GM12878 (cell line): ENCODE measurements around the gene GPRC5C. TPM values are rescaled to one million over a fixed set of nuclear protein-coding genes. Genes with fewer than 3 reads are reported as not detected.

Source experiments
- ATAC-seq: fragments of 200-7000 bp; cut with Tn5 transposase; 3 replicates; pipeline ENCODE4 v1.9.1; 2020; ENCODE audit warnings: mild to moderate bottlenecking, moderate library complexity
- BruUV-seq: library from RNA; stranded (reverse); fragments of 400-500 nt; replicated peaks from 2 replicates; lab custom pipeline; 2021; lab: Mats Ljungman, UMichigan
- CTCF ChIA-PET: fragments of 300-600 bp; sonication (Branson Sonifier 250); formaldehyde crosslinking; extraction: SDS; loops from one replicate; lab custom pipeline; 2021; ENCODE audit warnings: inconsistent platforms; lab: Yijun Ruan, JAX
- POLR2A ChIA-PET: fragments of 350-600 bp; formaldehyde crosslinking; extraction: SDS; loops from one replicate; lab custom pipeline; 2021; ENCODE audit warnings: inconsistent platforms; lab: Charles Lee
- RAD21 ChIA-PET: fragments of 300-600 bp; sonication (Branson Sonifier 250); formaldehyde crosslinking; loops from one replicate; lab custom pipeline; 2023; ENCODE audit warnings: antibody characterized with exemption; ENCODE audit not compliant: unreplicated experiment; lab: Charles Lee
- SMC1A ChIA-PET: fragments of 300-600 bp; sonication (Branson Sonifier 250); formaldehyde crosslinking; loops from one replicate; lab custom pipeline; 2023; ENCODE audit not compliant: unreplicated experiment, uncharacterized antibody; lab: Charles Lee
- DNase-seq: peaks from one replicate; pipeline ENCODE4 v3.0.0-alpha.2; 2011; ENCODE audit warnings: low read depth, low spot score
- FAIRE-seq: peaks from 3 replicates; lab custom pipeline; 2011; peaks lifted over from hg19 to GRCh38; lab: Jason Lieb, UNC
- H2AFZ ChIP-seq: 2 replicates; pipeline ENCODE4 v1.6.0; 2011; ENCODE audit warnings: low read depth, low read length, control low read depth; ENCODE audit not compliant: control insufficient read depth
- H3K27ac ChIP-seq: 2 replicates; pipeline ENCODE4 v1.5.1; 2011; ENCODE audit warnings: control low read depth; ENCODE audit not compliant: control insufficient read depth, insufficient read depth
- H3K27me3 ChIP-seq, 2 experiments: replicated peaks in 1 of 2; 2 replicates each; pipeline versions ENCODE4 v1.6.0 to v1.6.1; 2011; ENCODE audit warnings: low read length in 1 of 2; ENCODE audit not compliant: control insufficient read depth in 2 of 2, insufficient read depth in 2 of 2
- H3K36me3 ChIP-seq, 2 experiments: 2 replicates each; pipeline ENCODE4 v1.5.1; 2011; ENCODE audit warnings: low read length in 1 of 2; ENCODE audit not compliant: control insufficient read depth in 2 of 2, insufficient read depth in 2 of 2
- H3K4me1 ChIP-seq: 2 replicates; pipeline ENCODE4 v1.6.1; 2011; ENCODE audit warnings: mild to moderate bottlenecking, low read length, moderate library complexity, mixed read lengths; ENCODE audit not compliant: control insufficient read depth, insufficient read depth
- H3K4me2 ChIP-seq: 2 replicates; pipeline ENCODE4 v1.6.0; 2011; ENCODE audit warnings: control low read depth; ENCODE audit not compliant: control insufficient read depth, insufficient read depth
- H3K4me3 ChIP-seq: fragments of 200-600 bp; sonication (generic); 2 replicates; pipeline ENCODE4 v1.5.1; 2016
- H3K79me2 ChIP-seq: 2 replicates; pipeline ENCODE4 v1.6.0; 2011; ENCODE audit warnings: low read length; ENCODE audit not compliant: control insufficient read depth, insufficient read depth
- H3K9ac ChIP-seq: 2 replicates; pipeline ENCODE4 v1.8.0; 2011; ENCODE audit warnings: low read length, control low read depth, mixed read lengths; ENCODE audit not compliant: control insufficient read depth, insufficient read depth
- H3K9me3 ChIP-seq: replicated peaks from 3 replicates; pipeline ENCODE4 v1.5.1; 2011; ENCODE audit warnings: mild to moderate bottlenecking, low read length; ENCODE audit not compliant: control insufficient read depth, insufficient read depth
- H4K20me1 ChIP-seq: 2 replicates; pipeline ENCODE4 v1.6.0; 2011; ENCODE audit not compliant: control insufficient read depth, insufficient read depth
- ATF2 ChIP-seq: IDR thresholded peaks from 2 replicates; pipeline ENCODE4 v1.6.1; 2012; ENCODE audit warnings: low read length, inconsistent platforms
- ATF7 ChIP-seq: fragments of 450-650 bp; IDR thresholded peaks from 2 replicates; pipeline ENCODE4 v1.6.1; 2016; ENCODE audit warnings: low read depth, mild to moderate bottlenecking
- CEBPB ChIP-seq, 2 experiments: fragments of 150-350 bp in 1 of 2; IDR thresholded peaks; 2 replicates each; pipeline ENCODE4 v1.6.1; 2012 to 2014; ENCODE audit warnings: low read depth in 2 of 2, low read length in 2 of 2, borderline replicate concordance in 1 of 2, inconsistent platforms in 1 of 2
- CEBPZ ChIP-seq: fragments of 150-350 bp; IDR thresholded peaks from 2 replicates; pipeline ENCODE4 v1.6.1; 2016; ENCODE audit warnings: low read depth, low read length
- CHD4 ChIP-seq: fragments of 200-600 bp; sonication (generic); IDR thresholded peaks from 2 replicates; pipeline ENCODE4 v1.6.1; 2016; ENCODE audit warnings: mild to moderate bottlenecking
- CTCF ChIP-seq, 3 experiments: IDR thresholded peaks in 2 of 3; conservative IDR thresholded peaks in 1 of 3; 2 replicates each; pipeline ENCODE4 v1.5.1; 2011; ENCODE audit warnings: low read depth in 3 of 3, low read length in 3 of 3, mild to moderate bottlenecking in 3 of 3, control low read depth in 2 of 3, moderate library complexity in 2 of 3, inconsistent platforms in 1 of 3, mixed read lengths in 1 of 3; ENCODE audit not compliant: control insufficient read depth in 2 of 3, insufficient read depth in 1 of 3; ENCODE audit errors: extremely low read depth in 1 of 3
- E2F4 ChIP-seq: IDR thresholded peaks from 2 replicates; pipeline ENCODE4 v1.6.1; 2012; ENCODE audit warnings: low read depth, low read length, improper control_type of control experiment
- ESRRA ChIP-seq: IDR thresholded peaks from 2 replicates; pipeline ENCODE4 v1.6.1; 2012; ENCODE audit warnings: mild to moderate bottlenecking, low read length, improper control_type of control experiment
- EZH2 ChIP-seq: IDR thresholded peaks from 2 replicates; pipeline ENCODE4 v1.6.1; 2012; ENCODE audit warnings: low read depth, mild to moderate bottlenecking, control low read depth, inconsistent platforms, low read length, borderline replicate concordance; ENCODE audit not compliant: control insufficient read depth
- HDAC6 ChIP-seq: fragments of 200-600 bp; sonication (generic); IDR thresholded peaks from one replicate; pipeline ENCODE4 v1.8.0; 2017; ENCODE audit warnings: antibody characterized with exemption; ENCODE audit not compliant: unreplicated experiment
- JUND ChIP-seq: IDR thresholded peaks from 2 replicates; pipeline ENCODE4 v1.6.1; 2012; ENCODE audit warnings: low read depth, mild to moderate bottlenecking, low read length, improper control_type of control experiment, moderate library complexity
- MYB ChIP-seq: fragments of 150-350 bp; IDR thresholded peaks from 2 replicates; pipeline ENCODE4 v1.6.1; 2014; ENCODE audit warnings: mild to moderate bottlenecking, low read depth, low read length, borderline replicate concordance
- PAX8 ChIP-seq: fragments of 450-650 bp; IDR thresholded peaks from 2 replicates; pipeline ENCODE4 v1.6.1; 2017; ENCODE audit warnings: mild to moderate bottlenecking, moderate library complexity
- RCOR1 ChIP-seq: conservative IDR thresholded peaks from 2 replicates; pipeline ENCODE4 v1.6.1; 2012; ENCODE audit warnings: low read depth, low read length, improper control_type of control experiment
- RUNX3 ChIP-seq: IDR thresholded peaks from 2 replicates; pipeline ENCODE4 v1.6.1; 2012; ENCODE audit warnings: low read length, inconsistent platforms
- SMARCA5 ChIP-seq: fragments of 450-650 bp; IDR thresholded peaks from 2 replicates; pipeline ENCODE4 v1.6.1; 2017; ENCODE audit warnings: mild to moderate bottlenecking
- STAT1 ChIP-seq: fragments of 450-650 bp; conservative IDR thresholded peaks from 2 replicates; pipeline ENCODE4 v1.6.1; 2014; ENCODE audit warnings: antibody characterized with exemption, mild to moderate bottlenecking
- YY1 ChIP-seq: IDR thresholded peaks from 2 replicates; pipeline ENCODE4 v1.6.1; 2011; ENCODE audit warnings: low read depth, mild to moderate bottlenecking, low read length
- WGBS: methylation state at CpG from one replicate; pipeline ENCODE4 v1.1.6; 2016; ENCODE audit warnings: low lambda C conversion rate; ENCODE audit not compliant: insufficient replicate concordance, insufficient coverage; ENCODE audit errors: missing lambda C conversion rate; 5-methylcytosine and 5-hydroxymethylcytosine counted together
- in situ Hi-C: fragments of 300-500 bp; cut with MboI; formaldehyde crosslinking; loops from 9 replicates; pipeline ENCODE4 v1.14.3; 2018; ENCODE audit warnings: mixed read lengths
- intact Hi-C: fragments of 100-400 bp; cut with micrococcal nuclease; formaldehyde crosslinking; loops from one replicate; pipeline ENCODE4 v1.14.2; 2022; ENCODE audit not compliant: unreplicated experiment
- polyA plus RNA-seq, 11 experiments: library from polyadenylated mRNA; depleted of rRNA in 4 of 11; unstranded in 6 of 11; stranded (reverse) in 5 of 11; fragments of >200 nt; fragmentation: Nextera tagmentation in 4 of 11; fragmentation: Illumina TruSeq in 1 of 11; extraction: Ambion mirVana in 4 of 11; extraction: Trizol in 1 of 11; gene quantifications; 1 replicate in 1 of 11; 2 replicates in 10 of 11; pipeline versions ENCODE4 v1.2.1 to v1.2.3, GENCODE V29; 2011 to 2016; ENCODE audit warnings: inconsistent platforms in 2 of 11, missing spikeins in 2 of 11, low read depth in 1 of 11
- total RNA-seq, 4 experiments: library from RNA; depleted of rRNA in 3 of 4; stranded (reverse); fragments of >200 nt in 3 of 4; fragmentation: Illumina TruSeq in 1 of 4; extraction: Trizol in 1 of 4; gene quantifications; 2 replicates each; pipeline versions ENCODE4 v1.2.1 to v1.2.3, GENCODE V29; 2013 to 2021

The GPRC5C gene
- total and polyA plus RNA-seq, 10 of the 15 experiments (the other 5 are each of a cell fraction or from before 2014, with no cell fraction given), result 0.04 to 1.3 (median 0.36) TPM; not detected in 2

GRCh38 chr17:74473294-74473693 is 41.4 kb downstream of the GPRC5C start:
- 92% methylated on average over 8 of the region's 8 CpGs for WGBS
- Histone ChIP-seq H3K36me3 (peaks cover 28 to 32% of the 10 kb centered on the region in 2 experiments), H3K9me3 (peaks cover 6% of the 10 kb centered on the region; the same call in 2 of the 3 replicates), H3K4me3 (peak overlapping the region; percentile 53), H3K4me2 (peak overlapping the region; percentile 13; the same call in 1 of the 2 replicates), H3K4me1 (peaks cover 8% of the 10 kb centered on the region), H4K20me1 (peaks cover 6% of the 10 kb centered on the region; the same call in 1 of the 2 replicates), H3K27ac (no peak overlapping the region), H3K9ac (no peak overlapping the region), H2AFZ (no peak overlapping the region), H3K27me3 (no peaks in the 10 kb centered on the region), H3K79me2 (peaks cover 68% of the 10 kb centered on the region)
- no TSS peak for BruUV-seq
- in situ Hi-C loops, result no loop called here
- POLR2A ChIA-PET, result no interaction called here
- DNase-seq, result no peak
- SMC1A ChIA-PET, result no interaction called here
- FAIRE-seq, result no peak
- RAD21 ChIA-PET, result interaction anchor here (1.3 to 3.1 kb wide), 2 partner anchors 13 to 19 kb away, joined by 3 to 9 read pairs; no protein-coding TSS in a partner anchor
- CTCF ChIA-PET, result interaction anchor here (1.0 to 6.5 kb wide), 2 partner anchors 12 to 17 kb away, joined by 3 to 50 read pairs; no protein-coding TSS in a partner anchor
- intact Hi-C loops, result no loop called here
- no peak for ATAC-seq
- TF ChIP-seq STAT1 (no peak), YY1 (no peak), HDAC6 (no peak), ESRRA (no peak), JUND (no peak), CEBPZ (no peak), RCOR1 (no peak), E2F4 (no peak), SMARCA5 (no peak), PAX8 (no peak), ATF2 (no peak), CEBPB (IDR thresholded peaks at IDR 0.05; ENCODE audit: borderline replicate concordance in 1 of 2, low read depth in 2 of 2, low read length in 2 of 2) (no peak), CTCF (IDR thresholded peaks at IDR 0.05 in 2 of 3, conservative IDR thresholded peaks at IDR 0.05 in 1 of 3; ENCODE audit: control insufficient read depth in 2 of 3, extremely low read depth in 1 of 3, insufficient read depth in 1 of 3, low read depth in 3 of 3, low read length in 3 of 3) (no peak), CHD4 (no peak), ATF7 (no peak), RUNX3 (no peak), EZH2 (no peak), MYB (no peak)
